Calu3 (cell line): Measurements from ENCODE around the gene FRY. TPM values are rescaled to one million over a fixed set of nuclear protein-coding genes. Genes with fewer than 3 reads are reported as not detected.

ENCODE experiments used
- BruUV-seq: library from RNA; stranded (reverse); fragments of 400-500 nt; replicated peaks from 2 replicates; lab custom pipeline; 2021; lab: Mats Ljungman, UMichigan
- CTCF ChIA-PET: fragments of 300-600 bp; sonication (Branson Sonifier 250); formaldehyde crosslinking; loops from one replicate; lab custom pipeline; 2022; ENCODE audit warnings: antibody characterized with exemption; lab: Charles Lee
- DNase-seq: peaks from one replicate; pipeline ENCODE4 v3.0.0; 2022
- H3K27ac Mint-ChIP-seq: one replicate; pipeline ENCODE4 v1.8.0; 2022; ENCODE audit warnings: mixed read lengths; ENCODE audit not compliant: unreplicated experiment
- H3K27me3 Mint-ChIP-seq: one replicate; pipeline ENCODE4 v1.8.0; 2022; ENCODE audit warnings: mixed read lengths; ENCODE audit not compliant: unreplicated experiment
- H3K36me3 Mint-ChIP-seq: one replicate; pipeline ENCODE4 v1.8.0; 2022; ENCODE audit warnings: mild to moderate bottlenecking, moderate library complexity, mixed read lengths; ENCODE audit not compliant: insufficient read depth, unreplicated experiment
- H3K4me1 Mint-ChIP-seq: one replicate; pipeline ENCODE4 v1.8.0; 2022; ENCODE audit warnings: mild to moderate bottlenecking, low read depth, mixed read lengths; ENCODE audit not compliant: unreplicated experiment
- H3K4me3 Mint-ChIP-seq: one replicate; pipeline ENCODE4 v1.8.0; 2022; ENCODE audit warnings: mild to moderate bottlenecking, low read depth, moderate library complexity, mixed read lengths; ENCODE audit not compliant: unreplicated experiment
- H3K9me3 Mint-ChIP-seq: one replicate; pipeline ENCODE4 v1.8.0; 2022; ENCODE audit warnings: low read depth, mixed read lengths; ENCODE audit not compliant: unreplicated experiment
- CTCF ChIP-seq: fragments of 200-600 bp; IDR thresholded peaks from one replicate; pipeline ENCODE4 v1.8.0; 2022; ENCODE audit warnings: antibody characterized with exemption; ENCODE audit not compliant: unreplicated experiment
- intact Hi-C: fragments of 100-400 bp; cut with micrococcal nuclease; formaldehyde crosslinking; loops from one replicate; pipeline ENCODE4 v1.10.0; 2022; ENCODE audit not compliant: unreplicated experiment
- total RNA-seq: library from RNA; stranded (reverse); gene quantifications from 2 replicates; pipeline ENCODE4 v1.2.3, GENCODE V29; 2022

Gene FRY
- total RNA-seq, 1 experiment from 2014 or later, result 6.2 TPM

- intact Hi-C loops, result no loop called here
- H3K4me1 Mint-ChIP-seq, result no peaks in the 10 kb centered on the region
- no peaks in the 10 kb centered on the region for H3K36me3 Mint-ChIP-seq
- DNase-seq, result no peak
- H3K27ac Mint-ChIP-seq, result no peak overlapping the region
- no peaks in the 10 kb centered on the region for H3K9me3 Mint-ChIP-seq
- H3K4me3 Mint-ChIP-seq, result no peak overlapping the region
- CTCF ChIA-PET, result no interaction called here
- BruUV-seq, result no TSS peak
- no peaks in the 10 kb centered on the region for H3K27me3 Mint-ChIP-seq
- no peak for TF ChIP-seq CTCF
These were observed 268.3 kb downstream of the FRY start for GRCh38 chr13:32299893-32300292.

DNA sequence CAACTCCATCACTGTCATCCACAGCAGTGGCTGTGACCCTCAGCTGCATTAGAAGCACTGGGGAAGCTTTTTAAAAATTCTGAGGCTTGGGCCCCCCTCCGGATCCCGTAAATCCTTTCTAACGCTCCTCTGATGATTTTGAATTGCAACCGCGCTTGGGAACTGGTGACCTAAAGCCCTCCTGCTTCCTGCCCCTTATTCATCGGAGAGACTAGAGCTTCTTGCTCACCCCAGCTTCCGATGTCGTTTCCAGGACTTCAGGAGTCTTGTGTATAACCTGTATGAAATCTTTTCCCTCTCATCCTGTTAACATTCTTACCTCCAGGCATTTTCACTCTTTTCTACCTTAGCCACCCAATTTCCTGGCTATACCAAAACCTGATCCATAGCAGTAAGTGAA is 268.8 kb downstream of the FRY start:
- intact Hi-C loops, result no loop called here
- H3K4me1 Mint-ChIP-seq, result no peaks in the 10 kb centered on the region
- BruUV-seq, result no TSS peak
- no peaks in the 10 kb centered on the region for H3K9me3 Mint-ChIP-seq
- CTCF ChIA-PET, result no interaction called here
- no peaks in the 10 kb centered on the region for H3K36me3 Mint-ChIP-seq
- H3K4me3 Mint-ChIP-seq, result no peak overlapping the region
- no peak for TF ChIP-seq CTCF
- H3K27me3 Mint-ChIP-seq, result no peaks in the 10 kb centered on the region
- DNase-seq, result no peak
- H3K27ac Mint-ChIP-seq, result no peak overlapping the region

GRCh38 chr13:32300920-32301319 is 269.3 kb downstream of the FRY start:
- no peaks in the 10 kb centered on the region for H3K27me3 Mint-ChIP-seq
- intact Hi-C loops, result no loop called here
- CTCF ChIA-PET, result no interaction called here
- no peak for TF ChIP-seq CTCF
- H3K4me3 Mint-ChIP-seq, result no peak overlapping the region
- H3K36me3 Mint-ChIP-seq, result no peaks in the 10 kb centered on the region
- H3K4me1 Mint-ChIP-seq, result no peaks in the 10 kb centered on the region
- no TSS peak for BruUV-seq
- H3K27ac Mint-ChIP-seq, result no peak overlapping the region
- H3K9me3 Mint-ChIP-seq, result no peaks in the 10 kb centered on the region
- DNase-seq, result no peak

DNA sequence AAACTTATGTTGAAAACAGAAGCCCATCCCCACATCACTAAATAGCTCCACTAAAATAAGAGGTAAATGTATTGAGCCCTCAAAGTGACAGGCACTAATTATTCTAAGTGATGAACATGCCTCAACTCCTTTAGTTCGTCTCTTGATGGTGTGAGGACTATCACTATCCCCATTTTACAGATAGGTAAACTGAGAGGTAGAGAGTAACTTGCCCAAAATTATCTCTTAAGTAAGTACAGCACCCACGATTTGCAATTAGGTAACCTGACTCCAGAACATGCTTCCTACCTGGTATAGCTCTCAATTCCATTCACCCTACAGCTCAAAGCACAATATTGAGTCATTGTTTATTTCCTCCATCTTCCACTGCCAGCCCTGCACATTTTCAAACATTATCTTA is 270.9 kb downstream of the FRY start:
- no peak overlapping the region for H3K27ac Mint-ChIP-seq
- TF ChIP-seq CTCF, result no peak
- BruUV-seq, result no TSS peak
- CTCF ChIA-PET, result no interaction called here
- no peaks in the 10 kb centered on the region for H3K36me3 Mint-ChIP-seq
- no peak for DNase-seq
- intact Hi-C loops, result no loop called here
- H3K27me3 Mint-ChIP-seq, result no peaks in the 10 kb centered on the region
- no peak overlapping the region for H3K4me3 Mint-ChIP-seq
- H3K4me1 Mint-ChIP-seq, result no peaks in the 10 kb centered on the region
- no peaks in the 10 kb centered on the region for H3K9me3 Mint-ChIP-seq
